Stimulated activated naive CD8-positive, alpha-beta T cell treated with anti-CD3 and anti-CD28 coated beads, Interleukin-15, amount 100 ng/mL, for 72 hours (primary cell): Measurements from ENCODE around the gene COMP.

ENCODE experiments used
- ATAC-seq: fragments of 150-1000 bp; cut with Tn5 transposase; 2 replicates; pipeline ENCODE4 v1.10.0; 2021; ENCODE audit warnings: mild to moderate bottlenecking, moderate library complexity
- DNase-seq, 2 donors: peaks; one replicate each; pipeline ENCODE4 v3.0.0; 2021 to 2022
- H3K27ac Mint-ChIP-seq, 2 donors: one replicate each; pipeline ENCODE4 v1.8.0; 2022; ENCODE audit warnings: mild to moderate bottlenecking in 2 of 2, mixed read lengths in 2 of 2, moderate library complexity in 2 of 2
- H3K27me3 Mint-ChIP-seq: one replicate; pipeline ENCODE4 v1.8.0; 2022; ENCODE audit warnings: mixed read lengths
- H3K4me1 Mint-ChIP-seq: one replicate; pipeline ENCODE4 v1.8.0; 2022; ENCODE audit warnings: mild to moderate bottlenecking, mixed read lengths
- H3K4me3 Mint-ChIP-seq, 2 donors: one replicate each; pipeline ENCODE4 v1.8.0; 2022; ENCODE audit warnings: mild to moderate bottlenecking in 2 of 2, mixed read lengths in 2 of 2, moderate library complexity in 1 of 2
- H3K9me3 Mint-ChIP-seq, 2 donors: one replicate each; pipeline ENCODE4 v1.8.0; 2022; ENCODE audit warnings: mixed read lengths in 2 of 2

The COMP gene

GRCh38 chr19:18770663-18771327 lies 20.3 kb downstream of the COMP start:
- no peak for ATAC-seq
- H3K4me1 Mint-ChIP-seq: no peaks in the 10 kb centered on the region
- no peak overlapping the region for H3K27ac Mint-ChIP-seq
- no peak overlapping the region for H3K4me3 Mint-ChIP-seq
- no peaks in the 10 kb centered on the region for H3K27me3 Mint-ChIP-seq
- H3K9me3 Mint-ChIP-seq: no peaks in the 10 kb centered on the region
- no peak for DNase-seq

GRCh38 chr19:18769989-18770528 lies 21.0 kb downstream of the COMP start:
- ATAC-seq (no peak), DNase-seq (no peak)
- H3K27ac Mint-ChIP-seq: no peak overlapping the region
- H3K4me3 Mint-ChIP-seq: no peak overlapping the region
- no peaks in the 10 kb centered on the region for H3K4me1 Mint-ChIP-seq
- no peaks in the 10 kb centered on the region for H3K9me3 Mint-ChIP-seq
- no peaks in the 10 kb centered on the region for H3K27me3 Mint-ChIP-seq

- ATAC-seq (no peak), DNase-seq (no peak)
- Mint-ChIP-seq H3K4me1 (no peaks in the 10 kb centered on the region), H3K4me3 (no peak overlapping the region), H3K9me3 (no peaks in the 10 kb centered on the region), H3K27ac (no peak overlapping the region), H3K27me3 (no peaks in the 10 kb centered on the region)
These were observed 21.9 kb downstream of the COMP start for GRCh38 chr19:18768997-18769891.

- no peak for DNase-seq
- ATAC-seq: peak; percentile 25
- Mint-ChIP-seq H3K27ac (no peak overlapping the region), H3K9me3 (no peaks in the 10 kb centered on the region), H3K4me3 (no peak overlapping the region), H3K27me3 (no peaks in the 10 kb centered on the region), H3K4me1 (no peaks in the 10 kb centered on the region)
These were observed 22.9 kb downstream of the COMP start for GRCh38 chr19:18768046-18768771.

GRCh38 chr19:18765224-18765623 lies 25.9 kb downstream of the COMP start:
- no peaks in the 10 kb centered on the region for H3K27me3 Mint-ChIP-seq
- no peak for DNase-seq
- peak overlapping the region in 1 of 2 donors; percentile 63 for H3K27ac Mint-ChIP-seq
- no peak overlapping the region for H3K4me3 Mint-ChIP-seq
- ATAC-seq: no peak
- H3K9me3 Mint-ChIP-seq: no peaks in the 10 kb centered on the region
- no peaks in the 10 kb centered on the region for H3K4me1 Mint-ChIP-seq

GRCh38 chr19:18764591-18765051 lies 26.5 kb downstream of the COMP start:
- Mint-ChIP-seq H3K27ac (no peak overlapping the region), H3K4me3 (no peak overlapping the region), H3K9me3 (no peaks in the 10 kb centered on the region), H3K27me3 (no peaks in the 10 kb centered on the region), H3K4me1 (no peaks in the 10 kb centered on the region)
- DNase-seq (no peak), ATAC-seq (no peak)

- DNase-seq (no peak), ATAC-seq (no peak)
- no peak overlapping the region for H3K4me3 Mint-ChIP-seq
- H3K4me1 Mint-ChIP-seq: no peaks in the 10 kb centered on the region
- H3K27ac Mint-ChIP-seq: no peak overlapping the region
- H3K27me3 Mint-ChIP-seq: no peaks in the 10 kb centered on the region
- H3K9me3 Mint-ChIP-seq: no peaks in the 10 kb centered on the region
These were observed 27.2 kb downstream of the COMP start for GRCh38 chr19:18763674-18764590.

- Mint-ChIP-seq H3K27me3 (no peaks in the 10 kb centered on the region), H3K4me3 (no peak overlapping the region), H3K27ac (peak overlapping the region in 1 of 2 donors; percentile 61), H3K4me1 (no peaks in the 10 kb centered on the region), H3K9me3 (no peaks in the 10 kb centered on the region)
- DNase-seq (no peak), ATAC-seq (no peak)
These were observed 28.7 kb downstream of the COMP start for GRCh38 chr19:18762125-18763023.

GRCh38 chr19:18761531-18762110 lies 29.5 kb downstream of the COMP start:
- Mint-ChIP-seq H3K9me3 (no peaks in the 10 kb centered on the region), H3K27ac (peak overlapping the region in 1 of 2 donors; percentile 61), H3K4me3 (no peak overlapping the region), H3K4me1 (no peaks in the 10 kb centered on the region), H3K27me3 (no peaks in the 10 kb centered on the region)
- no peak for ATAC-seq
- no peak for DNase-seq

GRCh38 chr19:18760440-18761383 lies 30.4 kb downstream of the COMP start:
- Mint-ChIP-seq H3K4me1 (no peaks in the 10 kb centered on the region), H3K9me3 (no peaks in the 10 kb centered on the region)
- ATAC-seq: no peak

GRCh38 chr19:18759995-18760426 lies 31.1 kb downstream of the COMP start:
- no peaks in the 10 kb centered on the region for H3K27me3 Mint-ChIP-seq
- H3K9me3 Mint-ChIP-seq: no peaks in the 10 kb centered on the region
- H3K4me1 Mint-ChIP-seq: no peaks in the 10 kb centered on the region
- DNase-seq (no peak), ATAC-seq (peak; percentile 36)
- H3K4me3 Mint-ChIP-seq: no peak overlapping the region
- H3K27ac Mint-ChIP-seq: no peak overlapping the region

More at GRCh38 chr19:18760440-18761383, 30.4 kb downstream of the COMP start:
- H3K4me3 Mint-ChIP-seq: no peak overlapping the region
- DNase-seq: no peak
- H3K27me3 Mint-ChIP-seq: no peaks in the 10 kb centered on the region
- H3K27ac Mint-ChIP-seq: peak overlapping the region in 1 of 2 donors; percentile 19

GRCh38 chr19:18759304-18759994 lies 31.7 kb downstream of the COMP start:
- Mint-ChIP-seq H3K4me3 (no peak overlapping the region), H3K4me1 (no peaks in the 10 kb centered on the region), H3K27ac (no peak overlapping the region), H3K27me3 (no peaks in the 10 kb centered on the region), H3K9me3 (no peaks in the 10 kb centered on the region)
- no peak for DNase-seq
- peak; percentile 22 for ATAC-seq
